HG03045 (cell line): ENCODE results near the gene SLC25A27.

Source experiments
- ATAC-seq: cut with Tn5 transposase; IDR thresholded peaks from one replicate; pipeline ENCODE4 v1.9.1; 2021; ENCODE audit warnings: mild to moderate bottlenecking, moderate library complexity; ENCODE audit not compliant: unreplicated experiment

Gene SLC25A27

DNA sequence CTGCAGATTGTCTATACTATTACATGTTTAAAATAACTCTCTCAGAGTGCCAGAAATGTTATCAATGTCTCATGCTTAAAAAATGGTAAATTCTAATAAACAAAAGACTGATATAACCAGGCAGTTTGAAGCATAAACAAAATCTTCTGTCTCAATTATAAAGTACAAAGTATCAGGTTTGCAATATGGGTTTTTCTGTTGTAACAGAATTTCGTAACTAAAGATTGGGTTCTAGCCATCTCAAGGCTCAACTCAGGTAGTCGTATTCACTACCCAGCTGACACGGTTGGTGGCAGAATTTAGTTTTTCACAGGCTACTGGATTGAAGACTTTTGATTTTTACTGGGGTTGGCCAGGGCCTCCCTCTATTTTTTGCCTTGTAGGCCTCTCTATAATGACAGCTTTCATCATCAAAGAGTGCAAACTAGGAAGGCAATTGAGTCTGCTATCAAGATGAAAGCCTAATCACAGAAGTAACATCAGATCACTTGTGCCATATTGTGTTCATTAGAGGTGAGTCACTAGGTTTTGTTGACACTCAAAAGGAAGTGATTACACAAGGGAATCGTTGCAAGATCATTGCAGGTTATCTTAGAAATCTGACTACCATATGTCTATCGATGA is 3.8 kb upstream of the SLC25A27 start:
- ATAC-seq: no peak

DNA sequence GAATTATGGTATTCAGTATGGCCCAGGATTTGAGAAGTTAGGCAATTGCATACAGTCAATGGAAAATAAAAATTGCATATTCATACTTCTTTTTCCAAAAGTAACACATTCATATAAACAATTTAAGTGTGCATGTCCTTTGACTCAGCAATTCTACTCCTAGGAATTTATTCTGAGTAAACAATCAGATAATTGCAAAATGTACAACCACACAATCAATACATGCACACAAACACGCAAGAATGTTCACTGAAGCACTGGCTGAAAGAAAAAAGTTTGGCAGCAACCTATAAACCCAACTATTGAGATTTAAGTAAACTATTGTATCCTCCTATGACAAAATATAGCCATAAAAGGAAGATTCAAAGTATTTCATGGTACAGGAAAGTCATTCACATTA is 1.8 kb upstream of the SLC25A27 start:
- no peak for ATAC-seq

DNA sequence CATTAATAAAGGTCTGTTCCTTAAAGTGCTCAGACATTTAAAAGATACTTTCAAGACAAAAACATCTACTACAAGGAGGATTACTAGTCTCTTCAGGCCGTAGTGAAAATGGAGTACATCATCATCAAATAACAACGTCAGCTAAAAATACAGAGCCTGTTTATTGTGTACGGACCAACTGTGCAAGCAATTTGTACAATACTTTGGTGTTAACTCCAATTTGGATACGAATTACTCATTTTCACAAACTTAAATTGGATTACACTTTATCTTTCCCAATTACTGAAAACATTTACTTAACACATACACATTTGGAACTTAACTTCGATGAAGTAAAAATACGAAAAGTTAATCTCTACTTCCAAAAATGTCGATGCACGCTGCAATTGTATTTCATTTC is 959 bp upstream of the SLC25A27 start:
- ATAC-seq: no peak

DNA sequence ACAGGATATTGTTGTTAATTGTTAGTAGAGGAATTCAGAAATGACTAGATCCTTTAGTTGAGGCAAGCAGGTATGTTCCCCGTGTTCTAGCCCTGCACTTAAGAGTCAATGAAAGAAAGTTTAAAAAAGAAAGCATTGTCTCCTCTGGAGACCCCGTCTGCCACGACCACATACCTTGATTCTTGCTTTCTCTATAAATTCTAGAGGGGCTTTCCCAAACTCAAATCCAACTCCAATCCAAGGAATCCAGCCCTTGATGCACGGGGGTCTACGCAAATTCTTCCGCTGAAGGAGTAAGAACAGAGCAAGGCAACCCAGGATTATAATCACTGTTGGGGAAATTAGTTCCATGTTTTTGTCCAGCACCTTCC is 558 bp upstream of the SLC25A27 start:
- no peak for ATAC-seq

DNA sequence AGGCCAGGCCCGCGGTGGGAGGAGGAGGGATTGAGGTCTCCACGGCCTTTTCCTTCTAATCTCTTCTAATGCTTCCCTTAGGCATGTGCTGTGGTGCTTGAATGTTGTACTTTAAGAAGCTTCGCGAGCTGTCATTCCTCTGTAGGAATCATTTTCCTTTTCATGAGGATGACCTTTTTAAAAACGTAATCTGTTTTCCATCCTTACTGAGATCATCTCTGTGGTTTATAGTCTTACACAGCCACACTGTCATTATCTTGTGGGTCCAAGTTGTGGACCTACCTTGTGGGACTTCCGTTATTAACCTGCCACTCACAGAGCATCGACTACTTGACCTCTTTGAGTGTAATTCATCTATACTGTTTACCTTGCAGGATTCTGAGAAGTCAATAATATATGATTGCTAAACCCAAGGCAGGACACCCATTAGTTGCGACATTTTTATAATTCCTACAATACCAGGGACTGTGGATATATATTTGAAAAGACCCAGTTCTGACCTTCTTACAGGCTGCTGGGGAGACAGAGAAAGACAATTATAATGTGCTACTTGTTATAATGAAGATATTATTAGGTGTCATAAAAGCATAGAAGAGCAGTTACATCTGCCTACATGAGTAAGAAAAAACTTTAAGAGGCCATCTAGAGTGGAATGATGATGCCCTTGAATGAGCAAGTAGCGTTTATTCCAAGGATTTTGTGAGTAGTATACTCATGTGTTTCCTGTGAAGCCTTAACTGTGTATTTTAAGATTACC is 842 bp downstream of the SLC25A27 start:
- ATAC-seq: no peak

DNA sequence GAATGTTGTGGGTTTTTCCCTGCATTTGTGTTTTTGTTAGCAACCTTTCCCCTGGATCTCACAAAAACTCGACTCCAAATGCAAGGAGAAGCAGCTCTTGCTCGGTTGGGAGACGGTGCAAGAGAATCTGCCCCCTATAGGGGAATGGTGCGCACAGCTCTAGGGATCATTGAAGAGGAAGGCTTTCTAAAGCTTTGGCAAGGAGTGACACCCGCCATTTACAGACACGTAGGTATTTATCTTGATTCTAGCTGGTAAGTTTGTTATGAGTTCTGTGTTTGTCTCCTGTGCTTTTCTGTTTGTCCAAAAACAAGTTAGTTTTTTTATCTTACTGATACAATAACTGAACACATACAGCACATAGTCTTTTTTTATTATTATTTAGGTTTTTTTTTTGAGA is 3.0 kb downstream of the SLC25A27 start:
- ATAC-seq: no peak

DNA sequence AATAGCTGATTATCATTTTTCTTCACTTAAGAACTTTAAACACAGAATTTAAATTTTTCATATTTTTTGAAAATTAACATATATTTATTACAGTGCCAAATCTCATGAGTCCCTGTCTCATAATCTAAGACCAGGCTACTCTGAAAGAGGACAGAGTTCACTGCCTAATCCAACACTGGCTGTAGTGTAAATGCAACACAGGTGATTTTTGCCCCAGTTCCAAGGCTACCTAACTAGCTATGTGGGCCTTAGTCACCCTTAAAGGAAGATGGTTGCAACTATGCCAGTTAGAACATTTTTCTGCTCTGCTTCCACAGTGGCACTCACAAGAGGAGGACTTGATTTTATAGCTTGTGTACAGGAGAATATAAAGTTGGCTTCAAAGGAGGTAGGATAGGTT is 4.9 kb downstream of the SLC25A27 start:
- ATAC-seq: no peak

DNA sequence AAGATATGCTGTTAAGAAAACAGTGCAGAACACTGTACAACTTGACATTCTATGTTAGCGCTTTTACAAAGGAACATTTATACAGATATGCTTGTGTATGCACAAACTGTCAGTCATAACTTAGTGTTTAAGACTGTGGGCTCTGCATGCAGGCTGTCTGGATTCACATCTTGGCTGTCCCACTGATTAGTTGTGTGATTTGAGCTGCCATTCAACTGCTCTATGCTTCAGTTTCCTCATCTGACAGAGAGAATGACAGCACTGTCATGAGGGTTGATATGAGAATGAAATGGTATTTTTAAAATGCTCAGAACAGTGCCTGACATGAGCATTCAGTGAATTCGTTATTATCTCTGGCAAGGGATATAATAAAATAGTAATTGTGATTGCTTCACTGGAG is 8.7 kb downstream of the SLC25A27 start:
- ATAC-seq: no peak

DNA sequence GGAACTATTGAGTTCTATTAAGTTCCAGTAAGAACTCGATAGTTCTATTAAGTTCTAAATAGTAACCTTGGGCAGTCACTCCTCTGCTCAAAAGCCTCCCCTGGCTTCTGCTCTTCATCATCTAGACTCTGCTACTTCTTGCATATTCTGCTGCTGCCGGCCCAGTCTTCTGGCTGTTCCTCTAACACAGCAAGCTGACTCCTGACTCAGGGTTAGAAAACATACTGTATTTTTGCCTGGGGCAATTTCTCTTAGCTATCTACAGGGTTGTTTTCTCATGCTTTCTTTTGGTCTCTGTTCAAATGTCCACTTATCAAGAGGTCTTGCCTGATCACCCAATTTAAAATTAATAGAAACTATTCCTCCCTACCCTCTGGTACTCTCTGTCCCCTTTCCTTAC is 14.6 kb downstream of the SLC25A27 start:
- ATAC-seq: no peak

DNA sequence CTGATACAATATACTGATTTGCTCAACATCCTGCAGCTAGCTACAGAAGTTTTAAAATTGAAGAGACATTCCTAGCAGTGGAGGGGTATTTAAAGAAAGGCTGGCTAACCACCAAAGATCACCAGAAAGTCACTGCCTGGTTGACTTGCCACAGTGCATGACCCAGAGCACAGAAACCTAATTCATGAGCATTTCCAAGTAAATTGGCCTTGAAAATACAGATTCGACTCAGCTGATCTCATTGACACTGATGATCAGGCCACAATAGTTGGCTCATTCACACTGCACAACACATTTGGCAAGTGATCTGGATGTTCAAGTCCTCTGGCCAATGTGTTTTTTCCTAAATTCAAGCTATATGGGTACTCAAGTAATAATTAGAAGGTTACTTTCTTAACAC is 21.6 kb downstream of the SLC25A27 start:
- no peak for ATAC-seq

DNA sequence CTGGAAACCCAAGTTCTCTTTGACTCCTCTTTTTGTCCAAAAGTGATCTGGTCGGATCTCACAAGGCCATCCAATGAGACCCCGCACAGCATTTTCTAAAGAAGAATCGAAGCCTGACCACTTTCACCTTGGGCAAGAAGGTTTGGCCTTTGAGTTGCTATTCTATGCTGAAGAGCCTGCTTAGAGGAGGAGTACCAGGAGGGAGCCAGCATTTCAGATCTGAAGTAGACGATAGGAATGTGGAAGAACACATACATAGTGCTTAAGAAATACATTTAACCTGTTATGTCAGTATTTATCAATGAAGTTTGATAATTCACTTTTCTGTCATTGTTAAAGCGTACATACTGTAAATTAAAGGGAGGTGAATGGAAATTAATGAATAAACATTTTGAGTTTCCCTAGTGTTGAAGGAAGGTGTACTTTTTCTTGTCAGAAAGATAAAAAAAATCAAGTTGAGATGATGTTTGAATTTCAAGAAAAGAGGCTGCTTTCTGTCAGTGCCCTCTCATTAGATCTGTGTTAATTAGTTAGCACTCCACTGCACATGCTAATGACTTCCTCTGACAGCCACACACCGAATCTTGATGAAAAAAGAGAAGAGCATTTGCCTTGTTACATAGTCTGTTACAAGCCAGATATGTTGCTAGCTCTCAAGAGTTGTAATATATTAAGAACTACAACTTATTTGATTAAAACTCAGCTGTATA is 24.0 kb downstream of the SLC25A27 start:
- no peak for ATAC-seq

DNA sequence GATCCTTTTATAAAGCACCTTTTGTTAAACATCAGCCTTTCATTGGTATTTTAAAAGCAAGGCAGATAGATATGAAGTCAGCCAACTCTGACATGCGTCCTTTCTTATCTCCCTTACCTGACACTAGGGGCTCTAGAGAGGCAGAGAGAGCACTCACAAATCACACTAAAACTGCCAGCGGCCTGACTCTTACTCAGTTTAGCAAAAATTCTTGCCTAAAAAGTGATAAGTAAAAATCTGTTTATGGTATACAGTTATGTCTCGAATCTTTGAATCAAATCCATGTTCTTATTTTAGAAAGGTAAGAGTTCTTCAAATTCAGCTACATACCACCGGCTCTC is 24.5 kb downstream of the SLC25A27 start:
- no peak for ATAC-seq

DNA sequence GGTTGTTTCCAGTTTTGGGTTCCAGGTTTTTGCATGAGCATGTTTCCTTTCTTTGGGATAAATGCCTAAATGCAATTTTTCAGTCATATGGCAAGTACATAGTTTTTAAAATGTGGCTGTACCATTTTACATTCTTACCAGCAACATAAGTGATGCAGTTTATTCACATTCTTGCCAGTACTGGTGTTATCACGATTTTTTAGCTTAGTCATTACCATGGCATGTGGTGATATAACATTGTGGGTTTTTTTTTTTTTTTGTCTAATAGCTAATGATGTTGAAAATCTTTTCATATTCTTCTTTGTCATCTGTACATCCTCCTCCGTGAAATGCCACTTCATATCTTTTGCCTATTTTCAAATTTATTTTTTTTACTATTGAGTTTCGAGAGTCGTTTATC is 32.0 kb downstream of the SLC25A27 start:
- no peak for ATAC-seq

DNA sequence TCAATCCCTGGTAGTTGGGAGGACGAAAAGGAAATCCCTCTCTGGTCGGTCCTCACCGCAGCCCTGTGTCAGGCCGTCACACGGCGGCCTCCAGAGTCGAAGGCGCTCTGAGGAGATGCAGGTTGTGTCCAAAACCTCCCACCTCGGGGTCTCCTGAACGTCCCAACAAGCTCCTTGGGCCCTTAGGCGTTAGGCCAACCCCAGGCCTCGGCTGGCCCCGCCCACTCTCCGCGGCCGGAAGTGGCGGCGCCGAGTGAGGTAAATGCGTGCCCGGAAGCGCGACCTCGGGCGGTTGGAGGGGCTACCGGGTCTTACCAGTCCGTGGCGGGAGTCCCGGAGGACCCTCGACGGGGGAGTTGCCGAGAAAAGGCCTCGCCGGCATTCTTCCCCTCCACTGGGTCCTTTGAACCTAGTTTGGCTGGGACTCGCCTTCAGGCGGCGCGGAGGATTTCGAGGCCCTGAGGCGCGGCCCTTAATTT is 34.9 kb downstream of the SLC25A27 start, which contains the start of gene TDRD6:
TSS of gene TDRD6 (plus strand) at position 267 of the 479 bp plus-strand sequence. CDS start 244 bp downstream, outside the sequence.
- ATAC-seq: no peak

DNA sequence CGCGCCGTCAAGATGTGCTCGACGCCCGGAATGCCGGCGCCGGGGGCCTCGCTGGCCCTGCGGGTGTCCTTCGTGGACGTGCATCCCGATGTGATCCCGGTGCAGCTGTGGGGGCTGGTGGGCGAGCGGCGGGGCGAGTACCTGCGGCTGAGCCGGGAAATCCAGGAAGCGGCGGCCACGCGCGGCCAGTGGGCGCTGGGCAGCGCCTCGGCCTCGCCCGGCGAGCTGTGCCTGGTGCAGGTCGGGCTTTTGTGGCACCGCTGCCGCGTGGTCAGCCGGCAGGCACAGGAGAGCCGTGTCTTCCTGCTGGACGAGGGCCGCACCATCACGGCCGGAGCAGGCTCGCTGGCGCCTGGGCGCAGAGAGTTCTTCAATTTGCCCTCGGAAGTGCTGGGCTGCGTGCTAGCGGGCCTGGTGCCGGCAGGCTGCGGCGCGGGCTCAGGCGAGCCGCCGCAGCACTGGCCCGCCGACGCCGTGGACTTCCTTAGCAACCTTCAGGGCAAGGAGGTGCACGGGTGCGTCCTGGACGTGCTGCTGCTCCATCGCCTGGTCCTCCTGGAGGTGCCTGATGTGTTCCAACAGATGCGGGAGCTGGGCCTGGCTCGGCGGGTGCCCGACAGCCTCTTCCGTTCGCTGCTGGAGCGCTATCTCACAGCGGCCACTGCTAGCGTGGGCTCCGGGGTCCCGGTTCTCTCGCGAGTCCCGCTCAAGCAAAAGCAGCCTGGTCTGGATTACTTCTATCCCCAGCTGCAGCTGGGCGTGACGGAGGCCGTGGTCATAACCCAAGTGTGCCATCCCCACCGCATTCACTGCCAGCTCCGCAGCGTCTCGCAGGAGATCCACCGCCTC is 35.6 kb downstream of the SLC25A27 start:
- no peak for ATAC-seq

DNA sequence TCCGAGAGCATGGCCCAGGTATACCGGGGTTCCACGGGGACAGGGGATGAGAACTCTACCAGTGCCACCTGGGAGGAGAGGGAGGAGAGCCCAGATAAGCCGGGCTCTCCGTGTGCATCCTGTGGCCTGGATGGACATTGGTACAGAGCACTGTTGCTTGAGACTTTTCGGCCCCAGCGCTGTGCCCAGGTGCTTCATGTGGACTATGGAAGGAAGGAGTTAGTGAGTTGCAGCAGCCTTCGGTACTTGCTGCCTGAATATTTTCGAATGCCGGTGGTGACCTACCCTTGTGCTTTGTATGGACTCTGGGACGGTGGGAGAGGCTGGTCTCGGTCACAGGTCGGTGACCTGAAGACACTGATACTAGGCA is 36.2 kb downstream of the SLC25A27 start:
- no peak for ATAC-seq

DNA sequence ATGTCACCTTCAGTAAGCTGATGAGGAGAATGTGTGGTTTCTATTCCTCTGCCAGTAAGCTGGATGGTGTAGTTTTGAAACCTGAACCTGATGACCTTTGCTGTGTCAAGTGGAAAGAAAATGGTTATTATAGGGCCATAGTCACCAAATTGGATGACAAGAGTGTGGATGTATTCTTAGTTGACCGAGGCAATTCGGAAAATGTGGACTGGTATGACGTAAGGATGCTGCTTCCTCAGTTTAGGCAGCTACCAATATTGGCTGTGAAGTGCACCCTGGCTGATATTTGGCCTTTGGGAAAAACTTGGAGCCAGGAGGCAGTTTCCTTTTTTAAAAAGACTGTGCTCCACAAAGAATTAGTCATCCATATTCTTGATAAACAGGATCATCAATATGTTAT is 36.9 kb downstream of the SLC25A27 start:
- no peak for ATAC-seq

DNA sequence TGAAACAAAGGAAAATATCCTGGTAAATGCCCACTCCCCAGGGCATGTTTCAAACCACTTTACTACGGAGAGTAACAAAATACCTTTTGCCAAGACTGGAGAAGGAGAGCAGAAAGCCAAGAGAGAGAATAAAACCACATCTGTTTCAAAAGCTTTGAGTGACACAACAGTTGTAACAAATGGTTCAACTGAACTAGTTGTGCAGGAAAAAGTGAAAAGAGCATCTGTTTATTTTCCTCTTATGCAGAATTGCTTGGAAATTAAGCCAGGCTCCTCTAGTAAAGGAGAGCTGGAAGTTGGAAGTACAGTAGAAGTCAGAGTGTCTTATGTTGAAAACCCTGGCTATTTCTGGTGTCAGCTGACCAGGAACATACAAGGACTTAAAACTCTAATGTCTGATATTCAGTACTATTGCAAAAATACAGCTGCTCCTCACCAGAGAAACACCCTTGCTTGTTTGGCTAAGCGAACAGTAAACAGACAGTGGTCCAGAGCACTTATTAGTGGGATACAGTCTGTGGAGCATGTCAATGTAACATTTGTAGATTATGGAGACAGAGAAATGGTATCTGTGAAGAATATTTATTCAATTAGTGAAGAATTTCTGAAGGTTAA is 37.5 kb downstream of the SLC25A27 start:
- ATAC-seq: no peak

DNA sequence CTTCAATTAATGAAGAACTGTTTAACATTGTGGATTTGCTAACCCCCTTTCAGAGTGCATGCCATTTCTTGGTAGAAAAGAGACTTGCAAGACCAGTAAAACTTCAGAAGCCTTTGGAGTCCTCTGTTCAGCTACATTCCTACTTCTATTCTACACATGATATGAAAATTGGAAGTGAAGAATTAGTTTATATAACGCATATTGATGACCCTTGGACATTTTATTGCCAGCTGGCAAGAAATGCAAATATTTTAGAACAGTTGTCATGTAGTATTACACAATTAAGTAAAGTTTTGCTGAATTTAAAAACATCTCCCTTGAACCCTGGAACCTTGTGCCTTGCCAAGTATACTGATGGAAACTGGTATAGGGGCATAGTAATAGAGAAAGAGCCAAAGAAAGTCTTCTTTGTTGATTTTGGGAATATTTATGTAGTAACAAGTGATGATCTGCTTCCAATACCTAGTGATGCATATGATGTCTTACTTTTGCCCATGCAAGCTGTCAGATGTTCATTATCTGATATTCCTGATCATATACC is 38.2 kb downstream of the SLC25A27 start:
- no peak for ATAC-seq

DNA sequence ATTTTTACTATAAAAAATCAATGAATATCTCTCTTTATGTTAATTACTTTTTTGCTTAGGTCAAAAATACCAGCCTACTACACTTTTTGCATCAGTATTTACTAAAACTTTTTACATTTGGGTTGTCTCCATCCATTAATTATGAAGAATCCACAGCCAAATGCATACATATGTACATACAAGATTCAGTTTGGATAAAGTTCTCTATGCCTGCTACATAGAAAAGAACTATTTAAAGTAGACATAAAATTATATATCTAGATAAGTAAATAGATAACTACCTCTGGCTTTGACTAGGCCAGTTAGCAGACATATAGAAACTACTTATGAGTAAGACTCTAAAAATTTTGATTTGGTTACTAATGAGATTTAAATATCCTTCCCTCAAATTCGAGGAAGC is 47.2 kb downstream of the SLC25A27 start:
- no peak for ATAC-seq

DNA sequence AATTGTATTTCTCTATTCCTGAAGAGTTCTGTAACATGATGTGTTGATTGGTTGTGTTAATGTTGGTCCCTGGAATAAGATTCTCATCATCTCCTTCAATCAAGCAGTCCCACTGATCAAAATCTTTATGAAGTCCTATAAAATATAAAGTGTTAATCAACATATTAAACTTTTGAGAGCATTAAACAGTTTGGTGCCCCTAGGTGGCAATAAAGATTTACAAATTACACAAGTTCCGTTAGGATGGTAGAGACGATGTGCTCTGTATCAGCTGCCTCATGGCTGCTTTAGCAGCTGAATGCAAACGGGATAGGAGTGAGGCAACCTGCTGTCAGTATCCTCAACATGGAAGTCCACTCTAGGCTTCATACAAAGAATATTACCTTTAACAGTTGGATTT is 51.8 kb downstream of the SLC25A27 start:
- ATAC-seq: no peak
